Astrocyte of the cerebellum (primary cell): ENCODE data around the gene IPCEF1.
"Not testable (repeated sequence)": the region's sequence is repeated elsewhere in the genome, so short reads cannot be mapped to it uniquely, and the experiment has no call there.

ENCODE experiments used
- DNase-seq: peaks from one replicate; pipeline ENCODE4 v3.0.0-alpha.2; 2011; ENCODE audit warnings: low read depth
- H3K4me3 ChIP-seq: 2 replicates; pipeline ENCODE4 v1.5.1; 2011; ENCODE audit warnings: mild to moderate bottlenecking, low read depth, low read length, moderate library complexity
- in situ Hi-C: cut with HindIII; loops from 2 replicates; pipeline ENCODE4 v1.10.0; 2017; ENCODE audit warnings: low sequenced_read_pairs
- TF ChIP-seq, protein P1 (sequence below): IDR thresholded peaks from 2 replicates; pipeline ENCODE4 v1.5.1; 2012; ENCODE audit warnings: low read length, low read depth, moderate library complexity, mild to moderate bottlenecking; ENCODE audit errors: missing control alignments

Gene IPCEF1

GRCh38 chr6:154242617-154243357, 113.8 kb downstream of the IPCEF1 start:
- TF ChIP-seq, protein P1, sequence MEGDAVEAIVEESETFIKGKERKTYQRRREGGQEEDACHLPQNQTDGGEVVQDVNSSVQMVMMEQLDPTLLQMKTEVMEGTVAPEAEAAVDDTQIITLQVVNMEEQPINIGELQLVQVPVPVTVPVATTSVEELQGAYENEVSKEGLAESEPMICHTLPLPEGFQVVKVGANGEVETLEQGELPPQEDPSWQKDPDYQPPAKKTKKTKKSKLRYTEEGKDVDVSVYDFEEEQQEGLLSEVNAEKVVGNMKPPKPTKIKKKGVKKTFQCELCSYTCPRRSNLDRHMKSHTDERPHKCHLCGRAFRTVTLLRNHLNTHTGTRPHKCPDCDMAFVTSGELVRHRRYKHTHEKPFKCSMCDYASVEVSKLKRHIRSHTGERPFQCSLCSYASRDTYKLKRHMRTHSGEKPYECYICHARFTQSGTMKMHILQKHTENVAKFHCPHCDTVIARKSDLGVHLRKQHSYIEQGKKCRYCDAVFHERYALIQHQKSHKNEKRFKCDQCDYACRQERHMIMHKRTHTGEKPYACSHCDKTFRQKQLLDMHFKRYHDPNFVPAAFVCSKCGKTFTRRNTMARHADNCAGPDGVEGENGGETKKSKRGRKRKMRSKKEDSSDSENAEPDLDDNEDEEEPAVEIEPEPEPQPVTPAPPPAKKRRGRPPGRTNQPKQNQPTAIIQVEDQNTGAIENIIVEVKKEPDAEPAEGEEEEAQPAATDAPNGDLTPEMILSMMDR, result no peak
- in situ Hi-C loops, result no loop called here
- no peak for DNase-seq
- H3K4me3 ChIP-seq, result no peak overlapping the region

GRCh38 chr6:154241581-154241980, 115.0 kb downstream of the IPCEF1 start:
- no peak for DNase-seq
- TF ChIP-seq, protein P1, result no peak
- in situ Hi-C loops, result no loop called here

DNA sequence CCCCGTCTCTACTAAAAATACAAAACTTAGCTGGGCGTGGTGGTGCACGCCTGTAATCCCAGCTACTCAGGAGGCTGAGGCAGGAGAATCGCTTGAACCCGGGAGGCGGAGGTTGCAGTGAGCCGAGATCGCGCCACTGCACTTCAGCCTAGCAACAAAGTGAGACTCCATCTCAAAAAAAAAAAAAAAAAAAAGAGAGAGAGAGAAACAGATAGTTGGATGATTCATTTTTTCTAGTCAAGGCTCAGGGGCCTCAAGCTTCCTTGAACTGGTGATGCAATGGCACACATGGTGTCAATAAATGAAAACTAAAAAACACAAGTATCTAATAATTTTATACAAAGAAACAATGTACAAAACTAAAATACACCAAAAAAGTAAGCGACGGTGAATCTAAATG, 115.5 kb downstream of the IPCEF1 start:
- H3K4me3 ChIP-seq, DNase-seq, in situ Hi-C loops: not testable (repeated sequence)

More at GRCh38 chr6:154241581-154241980, 115.0 kb downstream of the IPCEF1 start:
- H3K4me3 ChIP-seq, result no peak overlapping the region

GRCh38 chr6:154239392-154239791, 117.2 kb downstream of the IPCEF1 start:
- in situ Hi-C loops, result no loop called here
- TF ChIP-seq, protein P1, result no peak
- H3K4me3 ChIP-seq, result no peak overlapping the region
- no peak for DNase-seq

- H3K4me3 ChIP-seq, result no peak overlapping the region
- in situ Hi-C loops, result no loop called here
- no peak for DNase-seq
- TF ChIP-seq, protein P1, result no peak
Observed at GRCh38 chr6:154238831-154239230, 117.8 kb downstream of the IPCEF1 start.

GRCh38 chr6:154236646-154237301, 119.8 kb downstream of the IPCEF1 start:
- no peak for DNase-seq
- TF ChIP-seq, protein P1, result no peak
- no peak overlapping the region for H3K4me3 ChIP-seq
- in situ Hi-C loops, result no loop called here

DNA sequence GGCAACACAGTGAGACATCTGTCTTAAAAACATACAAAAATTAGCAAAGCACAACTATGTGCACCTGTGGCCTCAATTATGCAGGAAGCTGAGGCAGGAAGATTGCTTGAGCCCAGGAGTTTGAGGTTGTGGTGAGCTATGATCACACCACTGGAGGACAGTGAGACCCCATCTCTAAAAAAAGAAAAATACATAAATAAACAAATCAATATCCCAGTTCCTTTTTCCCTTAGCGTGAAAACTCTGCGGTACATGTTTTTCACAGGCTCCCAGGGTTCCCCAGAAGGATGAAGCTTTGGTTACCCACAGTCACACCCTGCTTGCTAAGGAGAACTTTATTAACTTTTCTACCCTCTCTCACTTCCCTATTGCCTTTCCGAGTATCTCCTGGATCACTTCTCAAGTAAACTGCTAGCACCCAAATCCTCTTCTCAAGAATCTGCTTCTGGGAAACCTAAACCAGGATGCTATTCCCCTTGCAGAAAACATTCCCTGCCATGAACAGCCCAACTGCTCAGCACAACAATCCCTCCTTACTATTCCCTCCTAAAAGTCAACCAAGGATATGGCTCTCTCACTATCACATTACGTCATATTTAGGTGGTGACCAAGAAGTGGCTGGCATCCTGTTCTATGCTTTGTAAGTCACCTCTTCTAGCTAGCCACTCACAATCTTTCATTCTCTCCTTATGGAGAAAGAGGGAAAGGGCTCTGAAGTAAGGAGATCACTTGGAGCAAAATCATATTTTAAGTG, 122.4 kb downstream of the IPCEF1 start:
- in situ Hi-C loops, result no loop called here
- no peak for DNase-seq
- no peak overlapping the region for H3K4me3 ChIP-seq
- TF ChIP-seq, protein P1, result no peak
